Prostate gland (tissue), 2 donors: ENCODE measurements around the gene GAP43. TPM values are rescaled to one million over a fixed set of nuclear protein-coding genes. Genes with fewer than 3 reads are reported as not detected.

Experiments used
- DNase-seq: peaks from one replicate; pipeline ENCODE4 v3.0.0-alpha.2; 2019; ENCODE audit warnings: low spot score
- H3K27ac ChIP-seq, 2 donors: fragments of 200-600 bp; sonication (generic); 2 replicates each; pipeline ENCODE4 v1.5.1; 2017 to 2019
- H3K27me3 ChIP-seq: fragments of 200-600 bp; sonication (generic); replicated peaks from 2 replicates; pipeline ENCODE4 v1.5.1; 2019; ENCODE audit not compliant: insufficient read depth
- H3K36me3 ChIP-seq, 2 donors: fragments of 200-600 bp; sonication (generic); 1 replicate in 1 of 2; 2 replicates in 1 of 2; pipeline versions ENCODE4 v1.5.1 to v1.8.1; 2017 to 2019
- H3K4me1 ChIP-seq: fragments of 200-600 bp; sonication (generic); replicated peaks from 2 replicates; pipeline ENCODE4 v1.5.1; 2019
- H3K4me3 ChIP-seq, 2 donors: fragments of 200-600 bp; sonication (generic); 2 replicates each; pipeline ENCODE4 v1.5.1; 2017 to 2019
- H3K9me3 ChIP-seq: fragments of 200-600 bp; sonication (generic); 2 replicates; pipeline ENCODE4 v1.5.1; 2017
- CTCF ChIP-seq, 4 experiments: fragments of 200-600 bp in 2 of 4; fragments of 450-650 bp in 2 of 4; sonication (generic) in 2 of 4; IDR thresholded peaks; 1 replicate in 3 of 4; 2 replicates in 1 of 4; pipeline ENCODE4 v1.5.1; 2016 to 2019; ENCODE audit warnings: antibody characterized with exemption in 4 of 4, mild to moderate bottlenecking in 2 of 4, moderate library complexity in 2 of 4
- POLR2A ChIP-seq: fragments of 450-650 bp; IDR thresholded peaks from one replicate; pipeline ENCODE4 v1.6.1; 2016; ENCODE audit warnings: antibody characterized with exemption, mild to moderate bottlenecking
- POLR2AphosphoS5 ChIP-seq: sonication (generic); formaldehyde crosslinking; IDR thresholded peaks from one replicate; pipeline ENCODE4 v1.6.1; 2017; ENCODE audit warnings: antibody characterized with exemption
- WGBS: methylation state at CpG from one replicate; pipeline ENCODE4 v1.1.5; 2018; 5-methylcytosine and 5-hydroxymethylcytosine counted together
- intact Hi-C: fragments of 100-400 bp; cut with DNase I; formaldehyde crosslinking; loops from one replicate; pipeline ENCODE4 v1.14.2; 2022
- total RNA-seq, 2 donors: library from RNA; depleted of rRNA; stranded (reverse); fragments of >200 nt; gene quantifications; one replicate each; pipeline ENCODE4 v1.1.0, GENCODE V29; 2016

The GAP43 gene
- total RNA-seq, 2 donors from 2014 or later: 0.74 TPM; not detected in 1

GRCh38 chr3:115698851-115699591, 75.7 kb downstream of the GAP43 start:
- Histone ChIP-seq H3K9me3 (no peaks in the 10 kb centered on the region), H3K4me3 (no peak overlapping the region), H3K27ac (no peak overlapping the region), H3K4me1 (no peaks in the 10 kb centered on the region), H3K27me3 (no peaks in the 10 kb centered on the region), H3K36me3 (no peaks in the 10 kb centered on the region)
- 42% methylated on average over 8 of the region's 8 CpGs for WGBS
- TF ChIP-seq POLR2A: no peak
- TF ChIP-seq POLR2AphosphoS5: no peak
- TF ChIP-seq CTCF (IDR thresholded peaks at IDR 0.05): no peak
- DNase-seq: no peak
- intact Hi-C loops: no loop called here

GRCh38 chr3:115699706-115700105, 76.4 kb downstream of the GAP43 start:
- Histone ChIP-seq H3K27me3 (no peaks in the 10 kb centered on the region), H3K36me3 (no peaks in the 10 kb centered on the region), H3K4me1 (no peaks in the 10 kb centered on the region), H3K27ac (no peak overlapping the region), H3K4me3 (no peak overlapping the region), H3K9me3 (no peaks in the 10 kb centered on the region)
- intact Hi-C loops: no loop called here
- TF ChIP-seq CTCF (IDR thresholded peaks at IDR 0.05) (no peak), POLR2AphosphoS5 (no peak), POLR2A (no peak)
- DNase-seq: no peak

GRCh38 chr3:115702598-115702997, 79.3 kb downstream of the GAP43 start:
- intact Hi-C loops: no loop called here
- H3K36me3 ChIP-seq: no peaks in the 10 kb centered on the region
- H3K27me3 ChIP-seq: no peaks in the 10 kb centered on the region
- TF ChIP-seq CTCF (IDR thresholded peaks at IDR 0.05): no peak
- H3K4me1 ChIP-seq: no peaks in the 10 kb centered on the region
- no peaks in the 10 kb centered on the region for H3K9me3 ChIP-seq
- no peak overlapping the region for H3K27ac ChIP-seq
- no peak for DNase-seq
- H3K4me3 ChIP-seq: no peak overlapping the region
- 96% methylated on average over 2 of the region's 2 CpGs for WGBS

- H3K27ac ChIP-seq: no peak overlapping the region
- peak; percentile 59 for TF ChIP-seq POLR2AphosphoS5
- TF ChIP-seq CTCF (IDR thresholded peaks at IDR 0.05): no peak
- H3K4me1 ChIP-seq: no peaks in the 10 kb centered on the region
- intact Hi-C loops: no loop called here
- no peaks in the 10 kb centered on the region for H3K9me3 ChIP-seq
- no peaks in the 10 kb centered on the region for H3K27me3 ChIP-seq
- no peak overlapping the region for H3K4me3 ChIP-seq
- no peaks in the 10 kb centered on the region for H3K36me3 ChIP-seq
- 49% methylated on average over 4 of the region's 4 CpGs for WGBS
- no peak for DNase-seq
Measured at GRCh38 chr3:115704661-115705338, 81.5 kb downstream of the GAP43 start.

- no peak for DNase-seq
- Histone ChIP-seq H3K27ac (no peak overlapping the region), H3K27me3 (no peaks in the 10 kb centered on the region), H3K36me3 (no peaks in the 10 kb centered on the region), H3K4me1 (no peaks in the 10 kb centered on the region), H3K9me3 (no peaks in the 10 kb centered on the region), H3K4me3 (no peak overlapping the region)
- intact Hi-C loops: no loop called here
- no peak for TF ChIP-seq CTCF (IDR thresholded peaks at IDR 0.05)
- no peak for TF ChIP-seq POLR2AphosphoS5
- TF ChIP-seq POLR2A: no peak
- WGBS: 67% methylated on average over 3 of the region's 3 CpGs
Measured at GRCh38 chr3:115706311-115706829, 83.1 kb downstream of the GAP43 start.
